ENCODE measurements around the gene CDC73.

CDC73 gene

DNA sequence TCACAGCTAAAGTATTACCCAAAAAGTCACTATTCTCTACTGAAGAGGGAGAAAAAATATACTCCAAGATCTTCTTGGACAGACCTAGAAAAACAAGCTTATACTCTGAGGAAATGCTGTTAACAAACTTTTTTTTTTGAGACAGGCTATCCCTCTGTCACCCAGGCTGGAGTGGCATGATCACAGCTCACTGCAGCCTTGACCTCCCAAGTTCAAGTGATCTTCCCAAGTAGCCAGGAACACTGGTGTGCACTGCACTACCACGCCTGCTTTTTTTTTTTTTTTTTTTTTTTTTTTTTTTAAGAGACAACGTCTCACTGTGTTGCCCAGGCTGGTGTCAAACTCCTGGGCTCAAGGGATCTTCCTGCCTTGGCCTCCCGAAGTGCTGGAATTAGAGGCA, 33.9 kb upstream of the CDC73 start:
- DNase-seq (ENCODE audit: low spot score), result no peak
- in situ Hi-C loops (cut with MboI; ENCODE audit: low sequenced_read_pairs, unreplicated experiment), result no loop called here
- TF ChIP-seq, protein P1, sequence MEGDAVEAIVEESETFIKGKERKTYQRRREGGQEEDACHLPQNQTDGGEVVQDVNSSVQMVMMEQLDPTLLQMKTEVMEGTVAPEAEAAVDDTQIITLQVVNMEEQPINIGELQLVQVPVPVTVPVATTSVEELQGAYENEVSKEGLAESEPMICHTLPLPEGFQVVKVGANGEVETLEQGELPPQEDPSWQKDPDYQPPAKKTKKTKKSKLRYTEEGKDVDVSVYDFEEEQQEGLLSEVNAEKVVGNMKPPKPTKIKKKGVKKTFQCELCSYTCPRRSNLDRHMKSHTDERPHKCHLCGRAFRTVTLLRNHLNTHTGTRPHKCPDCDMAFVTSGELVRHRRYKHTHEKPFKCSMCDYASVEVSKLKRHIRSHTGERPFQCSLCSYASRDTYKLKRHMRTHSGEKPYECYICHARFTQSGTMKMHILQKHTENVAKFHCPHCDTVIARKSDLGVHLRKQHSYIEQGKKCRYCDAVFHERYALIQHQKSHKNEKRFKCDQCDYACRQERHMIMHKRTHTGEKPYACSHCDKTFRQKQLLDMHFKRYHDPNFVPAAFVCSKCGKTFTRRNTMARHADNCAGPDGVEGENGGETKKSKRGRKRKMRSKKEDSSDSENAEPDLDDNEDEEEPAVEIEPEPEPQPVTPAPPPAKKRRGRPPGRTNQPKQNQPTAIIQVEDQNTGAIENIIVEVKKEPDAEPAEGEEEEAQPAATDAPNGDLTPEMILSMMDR (IDR thresholded peaks at IDR 0.05; ENCODE audit: borderline replicate concordance, control extremely low read depth, extremely low read depth, insufficient read depth, missing control alignments), result no peak

DNA sequence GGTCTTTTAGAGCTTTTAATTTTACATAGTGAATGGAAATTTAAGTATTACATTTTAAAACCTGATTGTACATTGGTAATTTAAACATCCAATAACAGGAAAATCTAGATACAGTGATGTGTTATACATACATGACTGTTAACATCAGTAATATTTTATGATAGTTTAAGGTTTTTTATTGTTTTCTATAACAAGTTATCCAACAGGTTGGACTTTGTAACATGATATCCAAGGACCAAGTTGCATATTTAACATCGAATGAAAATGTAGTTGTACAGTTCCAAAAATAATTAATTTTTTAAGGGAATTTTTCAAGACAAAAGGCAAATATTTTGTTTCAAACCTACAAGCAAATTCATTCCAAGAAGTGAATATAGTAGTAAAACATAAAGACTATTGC, 31.0 kb upstream of the CDC73 start:
- TF ChIP-seq, protein P1 (IDR thresholded peaks at IDR 0.05; ENCODE audit: borderline replicate concordance, control extremely low read depth, extremely low read depth, insufficient read depth, missing control alignments), result no peak
- in situ Hi-C loops (cut with MboI; ENCODE audit: low sequenced_read_pairs, unreplicated experiment), result no loop called here
- no peak for DNase-seq (ENCODE audit: low spot score)

DNA sequence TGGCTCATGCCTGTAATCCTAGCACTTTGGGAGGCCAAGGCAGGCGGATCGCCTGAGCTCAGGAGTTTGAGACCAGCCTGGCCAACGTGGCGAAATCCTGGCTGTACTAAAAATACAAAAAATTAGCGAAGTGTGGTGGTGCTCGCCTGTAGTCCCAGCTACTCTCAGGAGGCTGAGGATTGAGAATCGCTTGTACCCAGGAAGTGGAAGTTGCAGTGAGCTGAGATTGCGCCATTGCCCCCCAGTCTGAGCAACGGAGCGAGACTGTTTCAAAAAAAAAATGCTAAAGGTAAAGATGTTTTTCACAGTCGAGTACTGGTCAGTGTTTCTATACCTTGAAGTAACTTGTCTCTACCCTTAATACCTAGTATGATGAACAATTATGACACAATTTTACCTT, 27.7 kb upstream of the CDC73 start:
- TF ChIP-seq, protein P1 (IDR thresholded peaks at IDR 0.05; ENCODE audit: borderline replicate concordance, control extremely low read depth, extremely low read depth, insufficient read depth, missing control alignments), result no peak
- DNase-seq (ENCODE audit: low spot score), result no peak
- in situ Hi-C loops (cut with MboI; ENCODE audit: low sequenced_read_pairs, unreplicated experiment), result no loop called here

DNA sequence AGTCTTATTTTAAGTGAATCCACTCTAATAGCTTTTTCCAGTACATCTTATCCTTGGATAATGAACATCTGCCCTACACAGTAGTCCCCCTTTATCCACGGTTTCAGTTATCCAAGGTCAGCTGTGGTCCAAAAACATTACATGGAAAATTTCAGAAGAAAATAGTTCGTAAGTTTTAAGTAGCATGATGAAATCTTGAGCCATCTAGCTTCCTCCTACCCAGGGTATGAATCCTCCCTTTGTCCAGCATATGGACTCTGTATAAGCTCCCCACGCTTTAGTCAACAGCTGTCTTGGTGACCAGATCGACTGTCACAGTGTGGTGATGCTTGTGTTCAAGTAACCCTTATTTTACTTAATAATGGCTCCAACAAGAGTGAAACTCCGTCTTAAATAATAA, 19.2 kb upstream of the CDC73 start:
- no peak for DNase-seq (ENCODE audit: low spot score)

DNA sequence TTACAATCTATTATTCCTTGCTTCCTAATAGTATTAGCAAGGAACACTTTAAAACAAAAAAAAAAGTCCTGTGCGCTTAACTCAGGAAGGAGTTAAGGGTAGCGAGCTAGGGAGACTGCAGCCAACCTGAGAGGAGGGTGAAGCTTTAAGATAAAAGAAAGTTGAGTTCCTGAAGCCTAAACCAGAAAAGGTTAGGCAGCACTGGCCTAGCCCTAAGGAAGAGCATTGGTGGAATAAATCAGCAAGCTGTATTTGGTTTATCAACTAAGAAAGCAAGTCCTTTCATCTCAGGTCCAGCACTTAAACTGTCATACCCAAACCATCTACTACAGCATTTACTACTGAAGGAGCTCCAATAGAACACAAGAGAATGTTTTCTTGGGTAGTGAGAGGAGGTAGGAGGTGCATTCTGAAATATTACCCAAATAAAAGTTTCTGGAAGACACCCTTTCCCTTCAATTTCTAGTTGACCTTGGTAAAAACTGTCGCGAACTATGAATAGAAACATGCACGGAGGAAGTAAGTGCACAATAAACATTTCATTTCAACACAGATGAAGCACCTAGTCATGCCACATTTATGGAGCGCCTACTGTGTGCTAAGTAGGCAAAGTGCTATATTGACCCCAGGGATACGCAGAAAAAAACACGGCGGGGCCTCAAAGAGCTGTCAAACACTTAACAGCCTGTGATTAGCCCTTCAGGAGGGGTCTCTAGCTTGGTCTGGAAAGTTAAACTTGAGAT, 17.9 kb upstream of the CDC73 start:
- DNase-seq (ENCODE audit: low spot score), result peak; percentile 36
- TF ChIP-seq, protein P1 (IDR thresholded peaks at IDR 0.05; ENCODE audit: borderline replicate concordance, control extremely low read depth, extremely low read depth, insufficient read depth, missing control alignments), result no peak
- in situ Hi-C loops (cut with MboI; ENCODE audit: low sequenced_read_pairs, unreplicated experiment), result loop anchor here (25.0 kb wide), 1 partner anchor 292 kb away; the partner anchor contains the start of gene RGS2

More for the DNA sequence above, 19.2 kb upstream of the CDC73 start:
- TF ChIP-seq, protein P1 (IDR thresholded peaks at IDR 0.05; ENCODE audit: borderline replicate concordance, control extremely low read depth, extremely low read depth, insufficient read depth, missing control alignments), result no peak
- in situ Hi-C loops (cut with MboI; ENCODE audit: low sequenced_read_pairs, unreplicated experiment), result loop anchor here (25.0 kb wide), 1 partner anchor 290 kb away; the partner anchor contains the start of gene RGS2

DNA sequence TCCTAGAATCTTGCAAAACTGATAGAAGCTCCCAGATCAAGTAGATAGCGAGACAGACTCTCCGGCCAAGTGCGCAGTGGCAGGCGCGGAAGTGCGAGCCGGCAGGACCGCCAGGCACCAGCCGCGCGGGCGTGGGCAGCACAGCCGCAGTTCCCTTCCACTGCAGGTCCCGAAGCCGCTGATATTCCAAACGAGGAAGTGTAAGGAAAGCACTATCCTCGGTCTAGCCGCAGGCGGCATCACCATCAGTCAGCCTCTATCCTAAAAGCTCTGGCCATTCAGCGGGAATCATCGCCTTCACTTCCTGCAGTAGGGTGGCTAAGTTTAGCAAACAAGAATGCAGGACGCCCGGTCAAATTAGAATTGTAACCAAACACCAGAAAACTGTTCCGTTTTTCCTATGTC, 17.3 kb upstream of the CDC73 start:
- in situ Hi-C loops (cut with MboI; ENCODE audit: low sequenced_read_pairs, unreplicated experiment), result loop anchor here (25.0 kb wide), 1 partner anchor 292 kb away; the partner anchor contains the start of gene RGS2
- TF ChIP-seq, protein P1 (IDR thresholded peaks at IDR 0.05; ENCODE audit: borderline replicate concordance, control extremely low read depth, extremely low read depth, insufficient read depth, missing control alignments), result no peak
- peak; percentile 53 for DNase-seq (ENCODE audit: low spot score)

Data from GM13976 (cell line).